ENCODE measurements around the gene NSD1.
A peak's percentile ranks its signal among the peaks of the same experiment; 100 is the strongest.

Gene NSD1

DNA sequence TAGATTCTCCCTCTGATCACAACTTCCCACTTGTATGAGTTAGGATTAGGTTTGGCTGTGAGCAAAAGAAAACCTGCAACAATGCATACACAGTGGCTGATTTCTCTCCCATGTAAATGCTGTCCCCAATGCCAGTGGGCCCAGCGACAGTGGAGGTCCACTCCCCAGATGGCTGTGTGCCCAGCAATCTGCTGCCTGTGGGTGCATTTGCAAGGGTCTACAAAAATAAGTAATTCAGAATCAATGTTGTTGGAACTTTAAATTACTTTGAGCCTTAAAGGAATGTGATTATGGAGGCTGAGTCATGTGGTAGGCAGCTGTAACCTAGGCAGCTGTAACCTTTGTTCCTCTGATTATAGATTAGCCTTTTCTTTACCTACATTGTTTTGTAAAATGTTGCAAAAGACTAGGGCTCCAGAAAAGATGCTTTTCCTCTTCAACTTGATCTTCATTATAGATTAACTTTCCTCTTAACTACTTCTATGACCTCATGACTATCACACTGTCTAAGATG lies 192.4 kb downstream of the NSD1 start:
- Histone ChIP-seq H3K9me3 (ENCODE audit: control insufficient read depth, insufficient read depth, low read depth, low read length) (no peaks in the 10 kb centered on the region), H3K4me3 (ENCODE audit: low read depth, low read length) (peak overlapping the region; percentile 22; the same call in 1 of the 2 replicates), H3K4me1 (ENCODE audit: control insufficient read depth, insufficient read depth, low read length) (peaks cover 19% of the 10 kb centered on the region), H3K27me3 (ENCODE audit: control insufficient read depth, insufficient read depth, low read length) (no peaks in the 10 kb centered on the region), H3K36me3 (ENCODE audit: control insufficient read depth, insufficient read depth, low read length) (peaks cover 18% of the 10 kb centered on the region), H3K27ac (ENCODE audit: low read depth, low read length) (peak overlapping the region; percentile 93), H3K9ac (ENCODE audit: low read length) (peak overlapping the region; percentile 81)

GRCh38 chr5:177327539-177328522 lies 194.3 kb downstream of the NSD1 start:
- Histone ChIP-seq H3K4me3 (ENCODE audit: low read depth, low read length) (no peak overlapping the region), H3K9me3 (ENCODE audit: control insufficient read depth, insufficient read depth, low read depth, low read length) (no peaks in the 10 kb centered on the region), H3K36me3 (ENCODE audit: control insufficient read depth, insufficient read depth, low read length) (peaks cover 33% of the 10 kb centered on the region), H3K27me3 (ENCODE audit: control insufficient read depth, insufficient read depth, low read length) (no peaks in the 10 kb centered on the region), H3K4me1 (ENCODE audit: control insufficient read depth, insufficient read depth, low read length) (peaks cover 19% of the 10 kb centered on the region), H3K9ac (ENCODE audit: low read length) (no peak overlapping the region), H3K27ac (ENCODE audit: low read depth, low read length) (peak overlapping the region; percentile 7; the same call in 1 of the 2 replicates)

DNA sequence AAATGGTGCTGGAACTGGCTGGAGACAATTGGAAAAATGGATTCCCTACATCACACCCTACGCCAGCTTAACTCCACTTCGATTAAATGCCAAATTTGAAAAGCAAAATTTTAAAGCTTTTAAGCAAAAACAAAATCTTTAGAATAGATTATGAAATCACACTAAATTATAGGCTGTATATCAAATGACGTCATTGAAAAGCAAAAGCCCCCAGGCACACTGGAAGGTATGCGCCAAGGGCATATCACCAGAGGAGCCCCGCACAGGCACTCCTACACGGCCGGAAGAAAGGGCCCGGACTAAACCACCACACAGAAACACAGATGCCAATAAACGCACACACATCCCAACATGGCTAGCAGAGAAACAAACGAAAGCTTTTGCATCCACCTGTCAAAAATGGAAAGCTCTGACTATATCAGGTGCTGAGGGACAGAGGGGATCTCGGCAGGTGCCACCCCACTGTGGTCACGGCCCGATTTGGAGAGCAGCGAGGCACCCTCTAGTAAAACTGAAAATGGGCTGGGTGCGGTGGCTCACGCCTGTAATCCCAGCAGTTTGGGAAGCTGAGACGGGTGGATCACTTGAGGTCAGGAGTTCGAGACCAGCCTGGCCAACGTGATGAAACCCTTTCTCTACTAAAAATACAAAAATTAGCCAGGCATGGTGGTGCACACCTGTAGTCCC lies 195.1 kb downstream of the NSD1 start:
- no peaks in the 10 kb centered on the region for H3K27me3 ChIP-seq (ENCODE audit: control insufficient read depth, insufficient read depth, low read length)
- H3K36me3 ChIP-seq (ENCODE audit: control insufficient read depth, insufficient read depth, low read length): peaks cover 41% of the 10 kb centered on the region
- no peak overlapping the region for H3K9ac ChIP-seq (ENCODE audit: low read length)
- H3K9me3 ChIP-seq (ENCODE audit: control insufficient read depth, insufficient read depth, low read depth, low read length): no peaks in the 10 kb centered on the region
- H3K4me1 ChIP-seq (ENCODE audit: control insufficient read depth, insufficient read depth, low read length): peaks cover 19% of the 10 kb centered on the region
- no peak overlapping the region for H3K4me3 ChIP-seq (ENCODE audit: low read depth, low read length)
- H3K27ac ChIP-seq (ENCODE audit: low read depth, low read length): peak overlapping the region; percentile 7; the same call in 1 of the 2 replicates

DNA sequence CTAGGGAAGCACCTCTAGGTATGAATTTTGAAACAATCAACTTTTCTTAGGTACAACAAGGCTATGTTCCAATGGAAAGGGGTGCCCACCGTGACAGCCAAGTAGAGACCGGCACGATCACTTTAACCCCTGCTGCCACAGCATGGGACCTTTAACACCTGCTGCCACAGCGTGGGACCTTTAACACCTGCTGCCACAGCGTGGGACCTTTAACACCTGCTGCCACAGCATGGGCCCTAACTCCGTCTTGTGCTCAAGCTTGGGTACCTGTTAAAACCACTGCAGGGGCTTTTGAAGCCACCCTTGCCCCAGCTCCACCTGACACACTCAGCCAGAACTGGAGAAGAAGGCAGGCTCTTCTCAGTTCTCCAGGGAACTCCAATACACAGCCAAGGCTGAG lies 196.3 kb downstream of the NSD1 start:
- H3K27me3 ChIP-seq (ENCODE audit: control insufficient read depth, insufficient read depth, low read length): no peaks in the 10 kb centered on the region
- H3K4me1 ChIP-seq (ENCODE audit: control insufficient read depth, insufficient read depth, low read length): peaks cover 17% of the 10 kb centered on the region
- H3K4me3 ChIP-seq (ENCODE audit: low read depth, low read length): no peak overlapping the region
- no peak overlapping the region for H3K27ac ChIP-seq (ENCODE audit: low read depth, low read length)
- H3K9ac ChIP-seq (ENCODE audit: low read length): no peak overlapping the region
- no peaks in the 10 kb centered on the region for H3K9me3 ChIP-seq (ENCODE audit: control insufficient read depth, insufficient read depth, low read depth, low read length)
- peaks cover 53% of the 10 kb centered on the region for H3K36me3 ChIP-seq (ENCODE audit: control insufficient read depth, insufficient read depth, low read length)

DNA sequence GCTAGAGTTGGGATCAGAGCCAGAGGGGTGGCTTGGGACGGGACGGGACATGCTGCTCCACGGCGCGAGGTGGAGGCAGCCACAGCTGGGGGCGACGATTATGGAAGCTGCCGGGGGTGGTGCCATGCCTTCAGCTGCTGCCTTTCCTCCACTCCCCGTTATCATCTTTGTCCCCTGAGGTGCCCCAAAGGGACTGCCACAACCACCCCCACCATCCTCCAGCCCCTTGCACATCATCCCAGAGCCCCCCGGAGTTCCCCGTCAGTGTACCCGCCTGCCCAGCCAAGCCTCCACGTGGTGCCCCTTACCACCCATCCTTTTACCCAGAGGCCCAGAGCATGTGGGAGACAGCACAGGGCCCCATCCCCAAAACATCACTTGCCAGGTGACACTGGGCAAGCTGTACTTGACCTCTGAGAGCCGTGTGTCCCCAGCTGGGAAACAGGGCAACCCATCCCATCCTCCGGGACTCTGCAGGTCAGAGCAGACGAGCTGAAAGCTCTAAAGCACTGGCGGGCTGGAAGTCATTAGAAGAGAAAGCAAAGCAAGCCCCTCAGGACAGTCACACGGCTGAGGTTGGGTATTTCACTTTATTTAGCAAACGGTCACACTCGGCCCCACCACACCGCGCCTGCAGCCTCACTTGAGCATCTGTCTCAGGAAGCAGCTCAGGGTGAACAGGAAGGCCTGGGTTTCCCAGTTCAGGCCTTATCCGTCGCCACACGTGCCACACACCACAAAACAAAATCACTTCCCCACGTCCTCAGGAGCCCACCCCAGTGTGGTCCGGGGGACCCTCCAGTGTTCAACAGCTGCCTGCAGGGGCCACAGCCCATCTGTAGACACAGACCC lies 197.6 kb downstream of the NSD1 start:
- no peaks in the 10 kb centered on the region for H3K27me3 ChIP-seq (ENCODE audit: control insufficient read depth, insufficient read depth, low read length)
- no peak overlapping the region for H3K9ac ChIP-seq (ENCODE audit: low read length)
- H3K27ac ChIP-seq (ENCODE audit: low read depth, low read length): no peak overlapping the region
- peaks cover 7% of the 10 kb centered on the region for H3K4me1 ChIP-seq (ENCODE audit: control insufficient read depth, insufficient read depth, low read length)
- no peak overlapping the region for H3K4me3 ChIP-seq (ENCODE audit: low read depth, low read length)
- peaks cover 67% of the 10 kb centered on the region for H3K36me3 ChIP-seq (ENCODE audit: control insufficient read depth, insufficient read depth, low read length)
- H3K9me3 ChIP-seq (ENCODE audit: control insufficient read depth, insufficient read depth, low read depth, low read length): no peaks in the 10 kb centered on the region

DNA sequence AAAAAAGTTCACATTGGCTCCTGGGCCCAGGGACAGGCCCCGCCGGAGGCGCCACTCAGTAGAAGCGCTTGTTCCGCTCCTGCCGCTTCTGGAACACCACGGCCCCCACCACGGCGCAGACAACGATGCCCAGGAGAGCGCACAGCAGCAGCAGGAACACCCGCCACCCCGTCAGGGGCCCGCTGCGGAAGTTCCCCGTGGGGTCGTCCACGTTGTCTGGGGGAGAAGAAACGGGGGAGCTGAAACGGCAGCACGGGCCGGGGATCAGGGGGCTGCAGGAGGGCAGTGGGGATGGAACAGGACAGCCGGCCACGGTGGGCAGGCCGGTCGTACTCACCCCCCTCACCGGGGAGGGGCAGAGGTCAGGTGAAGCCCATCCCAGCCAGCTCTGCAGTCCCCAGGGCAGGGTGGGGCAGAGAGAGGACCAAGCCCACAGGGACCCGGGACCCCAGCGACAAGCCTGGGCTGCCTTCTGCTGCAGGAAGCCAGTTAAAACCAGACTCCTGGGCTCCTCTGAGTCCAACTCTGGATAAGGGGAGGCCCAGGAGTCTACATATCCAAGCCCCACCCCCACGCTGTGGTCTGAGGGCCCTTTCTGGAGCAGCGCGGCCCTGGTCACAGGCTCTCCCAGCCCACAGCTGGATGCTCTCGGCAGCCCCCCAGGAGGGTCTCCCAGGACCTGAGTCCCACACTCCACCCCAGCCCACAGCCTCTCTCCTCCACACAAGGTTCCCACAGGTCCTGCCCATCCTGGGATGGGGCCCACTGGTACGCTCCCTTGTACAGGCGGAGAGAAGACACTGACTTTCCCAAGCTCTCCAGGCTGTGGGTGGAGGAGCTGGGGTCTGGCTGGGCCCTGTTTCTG lies 198.7 kb downstream of the NSD1 start:
- H3K27me3 ChIP-seq (ENCODE audit: control insufficient read depth, insufficient read depth, low read length): no peaks in the 10 kb centered on the region
- no peak overlapping the region for H3K27ac ChIP-seq (ENCODE audit: low read depth, low read length)
- no peaks in the 10 kb centered on the region for H3K9me3 ChIP-seq (ENCODE audit: control insufficient read depth, insufficient read depth, low read depth, low read length)
- H3K36me3 ChIP-seq (ENCODE audit: control insufficient read depth, insufficient read depth, low read length): peaks cover 77% of the 10 kb centered on the region
- H3K4me1 ChIP-seq (ENCODE audit: control insufficient read depth, insufficient read depth, low read length): peaks cover 16% of the 10 kb centered on the region
- no peak overlapping the region for H3K9ac ChIP-seq (ENCODE audit: low read length)
- H3K4me3 ChIP-seq (ENCODE audit: low read depth, low read length): no peak overlapping the region

DNA sequence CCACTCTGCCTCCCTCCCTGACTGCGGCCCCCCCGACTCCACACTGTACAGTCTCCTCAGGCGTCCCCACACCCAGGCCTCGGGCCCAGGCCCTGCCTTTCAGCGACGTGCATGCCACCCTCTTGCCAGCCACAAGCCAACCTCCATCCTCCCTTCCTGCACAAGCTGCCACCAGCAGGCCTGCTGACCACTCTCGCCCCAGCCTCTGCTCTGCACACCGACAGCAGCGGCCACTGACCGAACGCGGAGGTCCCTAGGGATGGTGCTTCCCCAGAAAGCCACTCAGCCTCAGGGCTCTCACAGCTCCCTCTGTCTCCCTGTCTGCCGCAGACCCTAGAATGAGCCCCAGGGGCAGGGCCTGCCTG lies 199.3 kb downstream of the NSD1 start:
- H3K4me1 ChIP-seq (ENCODE audit: control insufficient read depth, insufficient read depth, low read length): peaks cover 21% of the 10 kb centered on the region
- no peaks in the 10 kb centered on the region for H3K27me3 ChIP-seq (ENCODE audit: control insufficient read depth, insufficient read depth, low read length)
- H3K36me3 ChIP-seq (ENCODE audit: control insufficient read depth, insufficient read depth, low read length): peaks cover 83% of the 10 kb centered on the region
- H3K4me3 ChIP-seq (ENCODE audit: low read depth, low read length): no peak overlapping the region
- H3K9ac ChIP-seq (ENCODE audit: low read length): no peak overlapping the region
- H3K9me3 ChIP-seq (ENCODE audit: control insufficient read depth, insufficient read depth, low read depth, low read length): no peaks in the 10 kb centered on the region
- H3K27ac ChIP-seq (ENCODE audit: low read depth, low read length): no peak overlapping the region

DNA sequence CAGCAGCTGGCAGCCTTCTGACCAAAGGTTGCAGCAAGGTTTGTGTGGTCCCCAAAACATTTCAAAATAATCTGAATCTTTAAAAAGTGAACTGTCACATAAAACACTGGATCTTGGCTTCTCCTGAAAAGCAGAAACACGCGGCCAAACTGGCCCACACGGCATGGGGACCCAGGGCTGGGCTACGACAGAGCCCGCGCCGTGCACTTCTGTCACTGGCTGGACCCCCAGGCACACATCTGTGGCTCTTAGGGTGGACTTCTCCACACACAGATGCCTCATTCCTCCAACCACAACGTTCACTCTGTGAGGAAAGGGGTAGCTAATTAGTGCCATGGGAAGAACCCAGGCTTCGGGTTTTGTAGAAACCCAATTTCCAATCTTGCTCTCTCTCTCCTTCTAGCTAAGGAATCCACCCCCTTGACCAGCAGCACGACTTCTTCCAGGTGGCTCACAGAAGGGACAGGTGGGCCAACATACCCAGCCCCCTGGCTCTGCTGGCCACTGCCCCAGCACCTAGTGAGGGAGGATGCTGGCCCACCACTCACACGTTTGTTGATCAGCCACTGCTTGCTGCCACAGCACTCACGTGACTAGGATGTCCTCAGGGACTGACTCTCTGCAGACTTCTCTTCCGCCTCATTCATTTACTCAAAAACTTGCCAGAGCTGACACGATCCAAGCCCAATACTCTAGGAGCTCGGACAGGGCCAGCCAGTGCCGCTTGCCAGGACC lies 200.0 kb downstream of the NSD1 start:
- H3K4me1 ChIP-seq (ENCODE audit: control insufficient read depth, insufficient read depth, low read length): peaks cover 20% of the 10 kb centered on the region
- no peaks in the 10 kb centered on the region for H3K9me3 ChIP-seq (ENCODE audit: control insufficient read depth, insufficient read depth, low read depth, low read length)
- peaks cover 89% of the 10 kb centered on the region for H3K36me3 ChIP-seq (ENCODE audit: control insufficient read depth, insufficient read depth, low read length)
- H3K9ac ChIP-seq (ENCODE audit: low read length): no peak overlapping the region
- no peak overlapping the region for H3K27ac ChIP-seq (ENCODE audit: low read depth, low read length)
- no peaks in the 10 kb centered on the region for H3K27me3 ChIP-seq (ENCODE audit: control insufficient read depth, insufficient read depth, low read length)
- H3K4me3 ChIP-seq (ENCODE audit: low read depth, low read length): no peak overlapping the region

- H3K27ac ChIP-seq (ENCODE audit: low read depth, low read length): no peak overlapping the region
- H3K36me3 ChIP-seq (ENCODE audit: control insufficient read depth, insufficient read depth, low read length): peaks cover 92% of the 10 kb centered on the region
- peaks cover 22% of the 10 kb centered on the region for H3K4me1 ChIP-seq (ENCODE audit: control insufficient read depth, insufficient read depth, low read length)
- H3K9ac ChIP-seq (ENCODE audit: low read length): no peak overlapping the region
- no peaks in the 10 kb centered on the region for H3K27me3 ChIP-seq (ENCODE audit: control insufficient read depth, insufficient read depth, low read length)
- no peaks in the 10 kb centered on the region for H3K9me3 ChIP-seq (ENCODE audit: control insufficient read depth, insufficient read depth, low read depth, low read length)
- H3K4me3 ChIP-seq (ENCODE audit: low read depth, low read length): no peak overlapping the region
These were observed 200.6 kb downstream of the NSD1 start for GRCh38 chr5:177334155-177334551.

Measured in HUES6 (cell line).